Breast epithelium (tissue), 3 donors: ENCODE results near the gene ARPC4.

Source experiments
- POLR2A ChIP-seq: fragments of 450-650 bp; IDR thresholded peaks from one replicate; pipeline ENCODE4 v1.6.1; 2016; ENCODE audit warnings: antibody characterized with exemption, mild to moderate bottlenecking, moderate library complexity
- POLR2AphosphoS5 ChIP-seq, 3 donors: sonication (generic); formaldehyde crosslinking; IDR thresholded peaks; one replicate each; pipeline ENCODE4 v1.6.1; 2017; ENCODE audit warnings: antibody characterized with exemption in 3 of 3
- TF ChIP-seq, protein P1 (sequence below), 3 donors: fragments of 450-650 bp; IDR thresholded peaks; one replicate each; pipeline ENCODE4 v1.5.1; 2016 to 2017; ENCODE audit warnings: antibody characterized with exemption in 3 of 3, mild to moderate bottlenecking in 3 of 3, moderate library complexity in 3 of 3

- no peak for TF ChIP-seq POLR2AphosphoS5 (IDR thresholded peaks at IDR 0.05)
- TF ChIP-seq, protein P1, sequence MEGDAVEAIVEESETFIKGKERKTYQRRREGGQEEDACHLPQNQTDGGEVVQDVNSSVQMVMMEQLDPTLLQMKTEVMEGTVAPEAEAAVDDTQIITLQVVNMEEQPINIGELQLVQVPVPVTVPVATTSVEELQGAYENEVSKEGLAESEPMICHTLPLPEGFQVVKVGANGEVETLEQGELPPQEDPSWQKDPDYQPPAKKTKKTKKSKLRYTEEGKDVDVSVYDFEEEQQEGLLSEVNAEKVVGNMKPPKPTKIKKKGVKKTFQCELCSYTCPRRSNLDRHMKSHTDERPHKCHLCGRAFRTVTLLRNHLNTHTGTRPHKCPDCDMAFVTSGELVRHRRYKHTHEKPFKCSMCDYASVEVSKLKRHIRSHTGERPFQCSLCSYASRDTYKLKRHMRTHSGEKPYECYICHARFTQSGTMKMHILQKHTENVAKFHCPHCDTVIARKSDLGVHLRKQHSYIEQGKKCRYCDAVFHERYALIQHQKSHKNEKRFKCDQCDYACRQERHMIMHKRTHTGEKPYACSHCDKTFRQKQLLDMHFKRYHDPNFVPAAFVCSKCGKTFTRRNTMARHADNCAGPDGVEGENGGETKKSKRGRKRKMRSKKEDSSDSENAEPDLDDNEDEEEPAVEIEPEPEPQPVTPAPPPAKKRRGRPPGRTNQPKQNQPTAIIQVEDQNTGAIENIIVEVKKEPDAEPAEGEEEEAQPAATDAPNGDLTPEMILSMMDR (IDR thresholded peaks at IDR 0.05) = no peak
- TF ChIP-seq POLR2A = no peak
Observed at GRCh38 chr3:9776896-9777693, 15.8 kb upstream of the ARPC4 start.
